SHP77 (cell line): ENCODE data around the gene ANKRD6.
"Not testable (repeated sequence)": the region's sequence is repeated elsewhere in the genome, so short reads cannot be mapped to it uniquely, and the experiment has no call there.

Source experiments
- DNase-seq, 2 experiments: peaks; one replicate each; lab custom pipeline; 2025; lab: John Stamatoyannopoulos, UW

ANKRD6 gene

DNA sequence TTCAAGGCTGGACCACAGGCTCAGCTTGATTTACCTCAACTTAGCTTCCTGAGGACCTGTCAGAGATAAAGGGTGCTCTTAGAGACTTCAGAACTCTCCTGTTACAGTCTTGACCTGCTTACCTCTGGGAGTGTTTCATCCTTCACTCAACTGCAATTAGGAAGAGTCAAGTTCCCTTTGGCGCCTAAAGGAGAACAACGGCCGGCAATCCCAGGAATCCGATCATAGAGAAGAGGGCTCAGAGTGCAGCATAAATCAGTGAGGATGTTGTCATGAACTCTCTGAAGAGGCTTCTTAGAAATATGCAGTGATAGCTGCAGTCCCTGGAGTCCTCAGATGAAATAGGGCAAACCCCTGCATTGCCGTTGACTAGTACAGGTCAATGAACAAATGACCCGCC is 169.2 kb downstream of the ANKRD6 start:
- DNase-seq: no peak

- DNase-seq: no peak
Measured at GRCh38 chr6:89604653-89605052, 171.7 kb downstream of the ANKRD6 start.

DNA sequence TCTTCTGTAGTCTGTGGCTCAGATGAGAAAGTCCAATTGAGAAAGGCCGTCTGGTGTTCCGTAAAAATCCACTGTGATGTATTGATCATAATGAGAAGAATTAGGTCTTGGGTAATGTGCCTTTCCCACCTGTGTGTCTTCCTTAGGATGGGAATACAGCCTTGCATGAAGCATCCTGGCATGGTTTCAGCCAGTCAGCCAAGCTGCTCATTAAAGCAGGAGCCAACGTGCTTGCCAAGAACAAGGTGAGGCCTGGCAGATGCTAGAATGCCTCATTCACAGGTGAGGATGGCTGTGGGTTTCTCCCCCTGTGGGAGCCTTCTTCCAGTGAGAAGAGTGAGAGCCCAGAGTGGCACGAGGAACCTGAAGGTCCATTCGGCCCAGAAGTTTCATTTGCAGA is 172.9 kb downstream of the ANKRD6 start:
- DNase-seq: no peak

GRCh38 chr6:89610149-89610642 is 177.2 kb downstream of the ANKRD6 start:
- DNase-seq: peak; percentile 27 to 36

DNA sequence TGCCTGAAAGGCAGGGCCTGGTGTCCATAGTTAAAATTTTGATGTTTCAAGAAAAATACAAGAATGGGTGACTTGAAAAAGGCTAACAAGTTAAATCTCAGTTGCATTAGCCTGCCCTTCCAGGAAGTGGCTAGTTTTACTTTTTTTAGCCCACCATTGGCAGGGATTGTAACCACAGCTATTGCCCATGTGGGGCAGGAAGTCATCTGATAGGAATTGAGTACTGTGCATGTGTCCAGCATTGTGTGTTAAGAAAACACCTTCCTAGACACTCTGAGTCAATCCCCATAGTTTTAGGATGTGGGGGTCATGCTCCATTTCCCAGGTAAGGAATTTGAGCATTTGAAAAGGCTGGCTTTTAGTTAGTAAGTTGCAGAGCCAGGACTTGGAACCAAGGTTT is 178.7 kb downstream of the ANKRD6 start:
- DNase-seq: no peak

DNA sequence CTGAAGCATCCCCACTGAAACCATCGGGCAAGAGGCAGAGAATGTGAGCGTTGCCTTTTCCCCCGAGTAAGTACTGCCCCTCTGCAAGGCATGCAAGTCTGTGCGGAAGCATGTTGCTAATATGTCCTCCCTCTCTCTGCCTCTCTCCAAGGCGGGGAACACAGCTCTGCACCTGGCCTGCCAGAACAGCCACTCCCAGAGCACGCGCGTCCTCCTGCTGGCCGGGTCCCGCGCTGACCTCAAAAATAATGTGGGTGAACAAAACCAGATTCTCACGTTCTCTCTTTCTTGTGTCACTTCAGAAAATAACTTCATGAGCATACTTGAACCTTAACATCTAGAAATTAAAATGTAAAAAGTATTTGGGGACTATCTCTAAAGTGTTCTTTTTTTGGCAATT is 179.2 kb downstream of the ANKRD6 start:
- DNase-seq: no peak

- no peak for DNase-seq
Measured at GRCh38 chr6:89613790-89614189, 180.8 kb downstream of the ANKRD6 start.

- DNase-seq: no peak
Measured at GRCh38 chr6:89615882-89616281, 182.9 kb downstream of the ANKRD6 start.

- no peak for DNase-seq
Measured at GRCh38 chr6:89616531-89616930, 183.6 kb downstream of the ANKRD6 start.

DNA sequence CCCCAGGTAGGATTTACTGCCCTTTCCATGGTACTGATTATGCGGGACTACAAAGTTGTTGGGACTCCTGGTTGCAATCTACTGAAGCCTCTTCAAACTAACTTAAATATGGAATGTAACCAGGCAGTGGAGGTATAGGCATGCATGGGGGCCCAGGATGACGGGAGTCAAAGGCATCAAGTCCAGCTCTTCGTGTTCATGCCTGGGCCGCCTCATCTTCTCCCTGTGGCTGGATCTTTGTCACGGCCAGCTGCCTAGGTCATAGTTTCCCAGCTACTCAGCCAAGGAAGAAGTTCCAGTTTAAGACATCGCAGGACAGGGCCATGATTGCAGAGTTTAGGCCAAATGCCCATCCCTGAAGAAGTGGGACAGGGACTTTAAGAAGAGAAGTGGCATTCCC is 185.1 kb downstream of the ANKRD6 start:
- no peak for DNase-seq

- no peak for DNase-seq
Measured at GRCh38 chr6:89619567-89619966, 186.6 kb downstream of the ANKRD6 start.

DNA sequence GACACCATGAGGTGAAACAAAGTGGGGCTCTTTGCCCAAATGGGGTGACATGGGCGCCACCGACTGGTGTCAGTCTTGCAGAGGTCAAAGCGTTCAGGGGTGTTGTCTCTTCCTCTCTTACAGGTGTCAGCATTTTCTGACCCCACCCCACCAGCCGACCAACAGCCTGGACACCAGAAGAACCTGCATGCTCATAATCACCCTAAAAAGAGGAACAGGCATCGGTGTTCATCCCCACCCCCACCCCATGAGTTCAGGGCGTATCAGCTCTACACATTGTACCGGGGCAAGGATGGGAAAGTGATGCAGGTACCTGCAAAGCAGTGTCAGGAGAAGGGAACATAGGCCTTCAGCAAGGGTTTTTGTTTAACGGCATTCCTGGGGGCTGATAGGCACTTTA is 190.8 kb downstream of the ANKRD6 start:
- no peak for DNase-seq

DNA sequence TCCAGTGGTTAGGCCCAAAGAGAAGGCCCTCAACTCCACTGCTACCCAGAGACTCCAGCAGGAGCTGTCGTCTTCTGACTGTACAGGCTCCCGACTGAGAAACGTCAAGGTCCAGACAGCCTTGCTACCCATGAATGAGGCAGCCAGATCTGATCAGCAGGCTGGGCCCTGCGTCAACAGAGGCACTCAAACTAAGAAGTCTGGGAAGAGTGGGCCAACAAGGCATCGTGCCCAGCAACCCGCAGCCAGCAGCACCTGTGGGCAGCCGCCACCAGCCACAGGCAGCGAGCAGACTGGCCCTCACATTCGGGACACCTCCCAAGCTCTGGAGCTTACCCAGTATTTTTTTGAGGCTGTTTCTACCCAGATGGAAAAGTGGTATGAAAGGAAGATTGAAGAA is 197.5 kb downstream of the ANKRD6 start:
- DNase-seq: no peak

GRCh38 chr6:89636412-89636811 is 203.5 kb downstream of the ANKRD6 start:
- DNase-seq: not testable (repeated sequence)

DNA sequence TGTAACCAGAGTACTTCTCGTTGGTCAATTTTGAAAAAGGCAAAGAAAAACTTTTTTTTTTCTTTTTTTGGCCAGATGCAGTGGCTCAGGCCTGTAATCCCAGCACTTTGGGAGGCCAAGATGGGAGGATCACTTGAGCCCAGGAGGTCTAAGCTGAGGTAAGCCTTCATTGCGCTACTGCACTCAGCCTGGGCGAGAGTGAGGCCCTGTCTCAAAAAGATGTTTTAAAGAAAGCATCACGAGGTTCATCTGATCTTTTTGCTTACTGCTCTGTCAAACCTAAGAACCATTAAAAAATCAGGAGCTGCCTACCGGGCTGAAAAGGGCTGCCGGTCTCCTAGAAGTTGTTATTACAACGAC is 205.0 kb downstream of the ANKRD6 start:
- DNase-seq: no peak

DNA sequence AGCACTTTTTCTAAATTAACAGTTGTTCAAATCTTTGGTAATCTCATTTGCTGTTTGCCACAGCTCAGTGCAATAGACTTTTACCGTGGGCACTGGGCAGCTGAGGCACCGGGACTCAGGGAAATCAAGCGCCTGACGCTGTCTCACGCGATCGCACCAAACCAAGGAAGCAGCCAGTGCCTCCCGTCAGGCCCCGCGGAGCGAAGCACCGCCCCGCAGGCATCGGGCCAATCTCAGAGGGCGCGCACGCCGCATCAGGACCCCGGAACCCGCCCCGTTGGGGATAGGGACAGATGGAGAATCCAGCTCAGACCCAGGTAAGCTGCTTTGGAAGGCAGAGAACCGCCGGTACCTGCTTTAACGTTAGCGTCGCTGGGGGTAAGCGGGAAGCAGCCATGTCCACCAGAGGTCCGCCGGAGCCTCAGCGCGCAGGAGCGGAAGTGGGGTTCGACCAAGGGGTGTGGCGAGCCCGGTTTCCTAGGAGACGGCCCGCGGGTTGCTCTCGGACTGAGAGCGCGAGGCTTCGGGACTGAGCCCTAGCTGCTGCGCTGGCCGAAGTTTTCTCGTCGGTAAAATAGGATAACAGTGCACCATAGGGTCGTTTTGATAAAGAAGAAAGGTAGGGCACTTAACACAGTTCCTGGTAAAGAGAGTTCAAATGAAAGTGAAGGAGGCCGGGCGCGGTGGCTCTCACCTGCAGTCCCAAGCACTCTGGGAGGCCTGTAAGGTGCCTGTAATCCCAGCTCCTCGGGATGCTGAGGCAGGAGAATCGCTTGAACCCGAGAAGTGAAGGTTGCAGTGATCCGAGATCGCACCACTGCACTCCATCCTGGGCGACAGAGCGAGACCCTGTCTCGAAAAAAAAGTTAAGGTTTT is 205.6 kb downstream of the ANKRD6 start, which contains the start of gene LYRM2:
TSS of gene LYRM2 (minus strand) at position 428 of the 876 bp plus-strand sequence. CDS start at position 397, 31 bp downstream.
- DNase-seq: peak; percentile 86 to 90

DNA sequence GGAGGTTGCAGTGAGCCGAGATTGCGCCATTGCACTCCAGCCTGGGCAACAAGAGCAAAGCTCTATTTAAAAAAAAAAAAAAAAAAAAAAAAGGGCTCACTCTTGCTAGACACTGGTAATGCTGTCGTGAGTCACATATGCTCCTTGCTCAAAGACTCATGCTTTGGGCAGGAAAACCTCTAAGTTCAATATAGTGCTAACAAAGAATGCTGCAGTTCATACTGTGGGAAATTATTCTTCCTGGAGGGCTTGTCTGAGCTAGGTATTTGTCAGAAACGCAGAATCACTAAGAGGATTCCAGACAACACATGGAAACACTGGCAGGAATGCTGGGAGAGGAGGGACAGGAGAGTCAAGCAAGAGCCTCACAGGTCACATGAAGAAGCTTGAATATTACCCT is 207.9 kb downstream of the ANKRD6 start:
- no peak for DNase-seq

DNA sequence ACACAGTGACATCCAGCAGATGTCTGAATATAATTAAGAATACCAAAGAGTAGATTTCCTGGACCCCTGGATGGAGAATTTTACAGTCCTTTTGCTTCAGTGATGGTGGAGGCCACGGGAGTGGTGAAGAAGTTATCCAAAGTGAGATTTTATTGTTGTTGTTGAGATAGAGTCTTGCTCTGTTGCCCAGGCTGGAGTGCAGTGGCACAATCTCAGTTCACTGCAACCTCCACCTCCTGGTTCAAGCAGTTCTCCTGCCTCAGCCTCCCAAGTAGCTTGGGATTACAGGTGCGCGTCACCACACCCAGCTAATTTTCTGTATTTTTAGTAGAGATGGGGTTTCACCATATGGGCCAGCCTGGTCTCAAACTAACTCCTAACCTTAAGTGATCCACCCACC is 208.6 kb downstream of the ANKRD6 start:
- not testable (repeated sequence) for DNase-seq

GRCh38 chr6:89642956-89643355 is 210.0 kb downstream of the ANKRD6 start:
- no peak for DNase-seq

DNA sequence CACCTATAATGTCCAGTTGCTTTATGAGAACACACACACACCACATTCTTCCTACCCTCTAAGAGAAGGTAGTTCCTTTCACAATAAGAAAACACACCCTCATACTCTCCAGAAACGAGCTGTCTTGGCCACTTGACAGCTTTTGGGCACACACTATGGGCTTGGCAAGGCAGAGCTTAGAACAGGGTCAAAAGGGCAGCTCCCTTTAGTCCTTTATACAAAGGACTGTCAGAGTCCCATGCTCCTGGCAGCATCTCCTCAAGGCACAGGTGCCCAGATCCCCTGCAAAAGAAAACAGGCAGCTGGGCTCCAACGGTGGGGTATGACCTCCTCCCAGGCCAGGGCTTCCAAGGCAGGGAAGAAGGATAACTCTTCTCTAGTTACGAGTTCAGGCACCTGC is 210.5 kb downstream of the ANKRD6 start:
- no peak for DNase-seq

GRCh38 chr6:89644864-89645263 is 211.9 kb downstream of the ANKRD6 start:
- DNase-seq: no peak

DNA sequence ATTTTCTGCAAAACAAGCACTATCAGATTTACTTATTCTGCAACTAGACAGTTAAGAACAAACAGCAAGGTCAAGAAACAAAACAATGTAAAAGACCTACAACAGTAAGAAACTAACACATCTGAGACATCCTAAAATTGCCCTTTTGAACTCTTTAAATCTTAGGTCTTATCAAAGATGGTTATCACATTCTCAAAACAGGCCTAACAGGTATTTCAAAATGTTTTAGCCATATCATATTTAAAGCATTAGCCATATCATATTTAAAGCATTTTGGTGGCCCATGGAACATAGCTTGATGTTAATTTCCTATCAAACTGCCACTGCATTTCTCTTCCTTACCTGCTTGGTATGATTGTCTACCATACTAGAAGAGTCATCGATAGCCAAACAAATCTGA is 216.7 kb downstream of the ANKRD6 start:
- DNase-seq: no peak

- DNase-seq: no peak
Measured at GRCh38 chr6:89650579-89650978, 217.6 kb downstream of the ANKRD6 start.

GRCh38 chr6:89655122-89655521 is 222.2 kb downstream of the ANKRD6 start:
- DNase-seq: no peak
